Left ventricle myocardium inferior (tissue), 1 donor: ENCODE data around the gene EVA1C. TPM values are rescaled to one million over a fixed set of nuclear protein-coding genes. Genes with fewer than 3 reads are reported as not detected.
A peak's percentile ranks its signal among the peaks of the same experiment; 100 is the strongest.
"Not testable (repeated sequence)": the region's sequence is repeated elsewhere in the genome, so short reads cannot be mapped to it uniquely, and the experiment has no call there.

Experiments used
- DNase-seq: peaks from one replicate; pipeline ENCODE4 v3.0.0-alpha.2; 2020
- H3K27ac ChIP-seq: fragments of 200-600 bp; replicated peaks from 2 replicates; pipeline ENCODE4 v1.8.0; 2021
- H3K27me3 ChIP-seq: fragments of 200-600 bp; 2 replicates; pipeline ENCODE4 v1.8.0; 2021; ENCODE audit warnings: low read depth
- H3K36me3 ChIP-seq: fragments of 200-600 bp; 2 replicates; pipeline ENCODE4 v1.8.0; 2021
- H3K4me1 ChIP-seq: fragments of 200-600 bp; 2 replicates; pipeline ENCODE4 v1.8.0; 2021
- H3K4me3 ChIP-seq: fragments of 200-600 bp; 2 replicates; pipeline ENCODE4 v1.8.0; 2021; ENCODE audit warnings: mild to moderate bottlenecking, moderate library complexity
- H3K9me3 ChIP-seq: fragments of 200-600 bp; replicated peaks from 2 replicates; pipeline ENCODE4 v1.8.0; 2021
- CTCF ChIP-seq: fragments of 200-600 bp; IDR thresholded peaks from 2 replicates; pipeline ENCODE4 v1.8.0; 2021; ENCODE audit warnings: antibody characterized with exemption, mild to moderate bottlenecking, borderline replicate concordance
- intact Hi-C: fragments of 100-400 bp; cut with micrococcal nuclease; formaldehyde crosslinking; loops from one replicate; pipeline ENCODE4 v1.11.0; 2022
- total RNA-seq: library from RNA; stranded (reverse); fragmentation: NEBNext Ultra II Directional; extraction: Animal tissue kit (Norgen Biotek cat#: 25700); gene quantifications from one replicate; pipeline ENCODE4 v1.2.1, GENCODE V29; 2021
- donor health status: DM: no; HTN: yes; CAD: no; lungs with severe emphysema.

Gene EVA1C
- total RNA-seq, 1 donor from 2014 or later: 13.9 TPM

- H3K4me1 ChIP-seq: peaks cover 50% of the 10 kb centered on the region
- TF ChIP-seq CTCF: no peak
- H3K9me3 ChIP-seq: no peaks in the 10 kb centered on the region
- H3K27me3 ChIP-seq: no peaks in the 10 kb centered on the region
- no peak for DNase-seq
- intact Hi-C loops: no loop called here
- H3K27ac ChIP-seq: peak overlapping the region; percentile 62
- H3K36me3 ChIP-seq: peaks cover 60% of the 10 kb centered on the region
- no peak overlapping the region for H3K4me3 ChIP-seq
Observed at GRCh38 chr21:32368386-32368785, 44.1 kb upstream of the EVA1C start.

- H3K4me3 ChIP-seq, DNase-seq, H3K9me3 ChIP-seq, intact Hi-C loops, H3K27me3 ChIP-seq: not testable (repeated sequence)
- peaks cover 64% of the 10 kb centered on the region for H3K36me3 ChIP-seq
- H3K27ac ChIP-seq: peak overlapping the region; percentile 62
- H3K4me1 ChIP-seq: peaks cover 45% of the 10 kb centered on the region
Observed at GRCh38 chr21:32368961-32369360, 43.5 kb upstream of the EVA1C start.

- peak overlapping the region; percentile 74 for H3K27ac ChIP-seq
- peaks cover 26% of the 10 kb centered on the region for H3K4me1 ChIP-seq
- H3K36me3 ChIP-seq: peaks cover 67% of the 10 kb centered on the region
- DNase-seq: no peak
- TF ChIP-seq CTCF: no peak
- intact Hi-C loops: no loop called here
- H3K4me3 ChIP-seq: no peak overlapping the region
- no peaks in the 10 kb centered on the region for H3K27me3 ChIP-seq
- H3K9me3 ChIP-seq: no peaks in the 10 kb centered on the region
Observed at GRCh38 chr21:32370998-32371766, 41.3 kb upstream of the EVA1C start.

- H3K27ac ChIP-seq: peak overlapping the region; percentile 74
- no peak overlapping the region for H3K4me3 ChIP-seq
- intact Hi-C loops: no loop called here
- TF ChIP-seq CTCF: no peak
- H3K27me3 ChIP-seq: no peaks in the 10 kb centered on the region
- peaks cover 20% of the 10 kb centered on the region for H3K4me1 ChIP-seq
- no peaks in the 10 kb centered on the region for H3K9me3 ChIP-seq
- peaks cover 60% of the 10 kb centered on the region for H3K36me3 ChIP-seq
- no peak for DNase-seq
Observed at GRCh38 chr21:32371913-32372314, 40.6 kb upstream of the EVA1C start.

- intact Hi-C loops: no loop called here
Observed at GRCh38 chr21:32372755-32373154, 39.8 kb upstream of the EVA1C start.

More at GRCh38 chr21:32372755-32373154, 39.8 kb upstream of the EVA1C start:
- no peak for TF ChIP-seq CTCF
- Histone ChIP-seq H3K4me3 (no peak overlapping the region), H3K36me3 (peaks cover 55% of the 10 kb centered on the region), H3K27ac (peak overlapping the region; percentile 74), H3K9me3 (no peaks in the 10 kb centered on the region), H3K27me3 (no peaks in the 10 kb centered on the region), H3K4me1 (peaks cover 19% of the 10 kb centered on the region)
- DNase-seq: no peak
